HepG2 (cell line): Measurements from ENCODE around the gene HIPK3. TPM values are rescaled to one million over a fixed set of nuclear protein-coding genes. Genes with fewer than 3 reads are reported as not detected.

Experiments used
- ATAC-seq: fragments of 200-7000 bp; cut with Tn5 transposase; 3 replicates; pipeline ENCODE4 v1.9.1; 2020; ENCODE audit warnings: mild to moderate bottlenecking, moderate library complexity
- BruUV-seq: library from RNA; stranded (reverse); fragments of 400-500 nt; replicated peaks from 2 replicates; lab custom pipeline; 2021; lab: Mats Ljungman, UMichigan
- CTCF ChIA-PET: fragments of 300-600 bp; formaldehyde crosslinking; extraction: SDS; loops from one replicate; lab custom pipeline; 2021; ENCODE audit warnings: low total read pairs, inconsistent platforms, low intra/inter-chr PET ratio; lab: Yijun Ruan, JAX
- POLR2A ChIA-PET: fragments of 350-600 bp; sonication (Branson Sonifier 250); formaldehyde crosslinking; loops from one replicate; lab custom pipeline; 2020; ENCODE audit warnings: antibody characterized with exemption, inconsistent platforms; lab: Yijun Ruan, JAX
- DNase-seq: peaks from one replicate; pipeline ENCODE4 v3.0.0-alpha.2; 2015; ENCODE audit warnings: low spot score
- FAIRE-seq: peaks from 3 replicates; lab custom pipeline; 2011; peaks lifted over from hg19 to GRCh38; lab: Jason Lieb, UNC
- H2AFZ ChIP-seq: one replicate; pipeline ENCODE4 v1.6.1; 2011; ENCODE audit warnings: low read length, inconsistent platforms
- H3K27ac ChIP-seq: fragments of 300-600 bp; 3 replicates; pipeline ENCODE4 v1.8.0; 2011; ENCODE audit warnings: mixed run types, mild to moderate bottlenecking, mixed read lengths, low read length, inconsistent platforms; ENCODE audit not compliant: insufficient read depth; ENCODE audit errors: extremely low read length
- H3K27me3 ChIP-seq, 2 experiments: fragments of 200-600 bp in 1 of 2; 2 replicates in 1 of 2; 3 replicates in 1 of 2; pipeline versions ENCODE4 v1.6.0 to v1.8.0; 2011; ENCODE audit warnings: low read length in 2 of 2, mild to moderate bottlenecking in 2 of 2, moderate library complexity in 2 of 2, inconsistent platforms in 1 of 2; ENCODE audit not compliant: insufficient read depth in 2 of 2, control insufficient read depth in 1 of 2
- H3K36me3 ChIP-seq, 2 experiments: fragments of 200-600 bp in 1 of 2; replicated peaks in 1 of 2; 2 replicates in 1 of 2; 3 replicates in 1 of 2; pipeline versions ENCODE4 v1.5.1 to v1.8.0; 2011; ENCODE audit warnings: low read length in 2 of 2, inconsistent platforms in 1 of 2; ENCODE audit not compliant: insufficient read depth in 2 of 2, control insufficient read depth in 1 of 2
- H3K4me1 ChIP-seq: 2 replicates; pipeline ENCODE4 v1.5.1; 2012; ENCODE audit warnings: low read length, inconsistent platforms; ENCODE audit not compliant: insufficient read depth
- H3K4me2 ChIP-seq: 2 replicates; pipeline ENCODE4 v1.6.0; 2011; ENCODE audit warnings: low read depth, low read length, inconsistent platforms
- H3K4me3 ChIP-seq, 3 experiments: fragments of 200-600 bp in 1 of 3; sonication (generic), shearing (Covaris generic) in 1 of 3; replicated peaks in 1 of 3; 2 replicates each; pipeline ENCODE4 v1.5.1; 2011 to 2016; ENCODE audit warnings: low read length in 3 of 3, inconsistent platforms in 2 of 3, low read depth in 2 of 3, mild to moderate bottlenecking in 2 of 3, control low read depth in 1 of 3, mixed read lengths in 1 of 3; ENCODE audit not compliant: insufficient read depth in 1 of 3
- H3K79me2 ChIP-seq: one replicate; pipeline ENCODE4 v1.6.1; 2011; ENCODE audit warnings: low read length, inconsistent platforms; ENCODE audit not compliant: insufficient read depth
- H3K9ac ChIP-seq: 2 replicates; pipeline ENCODE4 v1.6.0; 2011; ENCODE audit warnings: mild to moderate bottlenecking, low read depth, low read length, inconsistent platforms; ENCODE audit not compliant: insufficient read depth
- H3K9me3 ChIP-seq: 2 replicates; pipeline ENCODE4 v1.5.1; 2012; ENCODE audit warnings: mild to moderate bottlenecking, low read length
- H4K20me1 ChIP-seq: 2 replicates; pipeline ENCODE4 v1.6.0; 2011; ENCODE audit warnings: inconsistent platforms, mild to moderate bottlenecking, low read length, moderate library complexity; ENCODE audit not compliant: insufficient read depth
- CBX5 ChIP-seq: sonication (generic); formaldehyde crosslinking; IDR thresholded peaks from 2 replicates; pipeline ENCODE4 v1.4.0; 2020; ENCODE audit warnings: missing genetic modification reagents, borderline replicate concordance
- KDM5A ChIP-seq: fragments of 200-600 bp; sonication (generic); IDR thresholded peaks from 2 replicates; pipeline ENCODE4 v1.7.0; 2018; ENCODE audit warnings: antibody characterized with exemption, mild to moderate bottlenecking, low read length, borderline replicate concordance
- ZBTB21 ChIP-seq: sonication (generic); formaldehyde crosslinking; IDR thresholded peaks from 2 replicates; pipeline ENCODE4 v1.4.0; 2020; ENCODE audit warnings: missing genetic modification reagents
- ZSCAN29 ChIP-seq: sonication (generic); formaldehyde crosslinking; conservative IDR thresholded peaks from 2 replicates; pipeline ENCODE4 v1.4.0; 2020; ENCODE audit warnings: mild to moderate bottlenecking, missing genetic modification reagents
- WGBS: methylation state at CpG from one replicate; pipeline ENCODE4 v1.1.6; 2017; ENCODE audit warnings: low lambda C conversion rate; 5-methylcytosine and 5-hydroxymethylcytosine counted together
- in situ Hi-C: cut with HindIII; loops from 2 replicates; pipeline ENCODE4 v1.10.0; 2017; ENCODE audit warnings: low pct_unique_long_range_greater_than_20kb; ENCODE audit not compliant: extremely low pct_ligation_motif_present
- intact Hi-C: fragments of 100-400 bp; cut with micrococcal nuclease; formaldehyde crosslinking; loops from one replicate; pipeline ENCODE4 v1.10.0; 2022; ENCODE audit not compliant: unreplicated experiment
- polyA plus RNA-seq, 8 experiments: library from polyadenylated mRNA; depleted of rRNA in 3 of 8; stranded (reverse) in 7 of 8; unstranded in 1 of 8; fragments of >200 nt; fragmentation: Illumina TruSeq in 4 of 8; extraction: Trizol in 4 of 8; gene quantifications; 2 replicates each; pipeline versions ENCODE4 v1.2.1 to v1.2.3, GENCODE V29; 2011 to 2016; ENCODE audit warnings: low read depth in 4 of 8, missing spikeins in 1 of 8, mixed read lengths in 1 of 8; ENCODE audit not compliant: insufficient read depth in 1 of 8
- total RNA-seq, 5 experiments: library from RNA; depleted of rRNA; stranded (reverse); fragments of >200 nt; fragmentation: Illumina TruSeq; extraction: Trizol; gene quantifications; 2 replicates each; pipeline ENCODE4 v1.2.3, GENCODE V29; 2016; ENCODE audit warnings: low read depth in 1 of 5
- TF ChIP-seq, protein P1 (sequence below): IDR thresholded peaks from 2 replicates; pipeline ENCODE4 v1.6.1; 2016; ENCODE audit warnings: low read depth, borderline replicate concordance
- TF ChIP-seq, protein P2 (sequence below): sonication (generic); formaldehyde crosslinking; IDR thresholded peaks from 2 replicates; pipeline ENCODE4 v1.4.0; 2020; ENCODE audit warnings: missing genetic modification reagents

Gene HIPK3
- total and polyA plus RNA-seq, 2 of the 13 experiments (the other 11 are each of a cell fraction or from before 2014, with no cell fraction given), result 20.5 to 44.3 TPM

DNA sequence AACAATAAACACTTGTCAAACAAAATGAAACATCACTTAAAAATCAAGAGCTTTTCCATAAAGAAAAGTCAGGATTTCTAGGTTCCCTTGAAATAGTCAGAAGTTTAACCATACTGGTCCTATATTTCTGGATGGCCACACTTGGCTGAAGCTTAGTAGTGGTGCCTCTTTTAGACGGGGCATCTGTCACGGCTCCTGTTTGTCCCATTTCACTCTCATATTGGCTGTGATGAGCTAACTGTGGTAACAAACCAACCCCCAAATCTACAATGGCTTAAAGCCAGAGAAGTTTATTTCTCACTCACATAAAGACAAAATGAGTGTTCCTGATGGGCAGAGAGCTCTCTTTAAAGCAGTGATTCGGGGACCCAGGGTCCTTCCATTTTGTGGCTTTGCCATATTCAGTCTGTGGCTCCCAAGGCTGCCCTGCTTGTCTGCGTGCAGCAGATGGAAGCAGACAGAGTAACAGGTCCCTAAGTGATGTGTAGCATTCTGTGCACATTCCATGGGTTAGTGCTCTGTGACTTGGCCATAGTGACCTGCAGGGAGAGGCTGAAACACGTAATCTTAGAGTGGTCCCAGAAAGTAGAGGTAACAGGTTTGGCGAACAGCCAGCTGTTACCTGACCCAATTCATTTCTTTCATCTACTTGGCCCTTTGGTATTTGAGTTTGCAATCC is 137.4 kb downstream of the HIPK3 start:
- Histone ChIP-seq H3K27ac (no peak overlapping the region), H3K9me3 (no peaks in the 10 kb centered on the region), H2AFZ (no peak overlapping the region), H3K27me3 (peaks cover 1 to 23% of the 10 kb centered on the region in 2 experiments; a peak in 4 of 5 replicates), H3K4me3 (no peak overlapping the region), H4K20me1 (no peaks in the 10 kb centered on the region), H3K36me3 (no peaks in the 10 kb centered on the region), H3K9ac (no peak overlapping the region), H3K4me1 (no peaks in the 10 kb centered on the region), H3K79me2 (no peaks in the 10 kb centered on the region), H3K4me2 (no peak overlapping the region)
- ATAC-seq (no peak), DNase-seq (no peak), FAIRE-seq (no peak)
- POLR2A ChIA-PET, result no interaction called here
- intact Hi-C loops, result no loop called here
- WGBS, result 5% methylated on average over 6 of the region's 6 CpGs
- in situ Hi-C loops, result no loop called here
- no TSS peak for BruUV-seq
- CTCF ChIA-PET, result no interaction called here
- TF ChIP-seq ZSCAN29 (CRISPR knock-in tag) (no peak), KDM5A (no peak), CBX5 (no peak), ZBTB21 (CRISPR knock-in tag) (no peak)
- TF ChIP-seq, protein P1, sequence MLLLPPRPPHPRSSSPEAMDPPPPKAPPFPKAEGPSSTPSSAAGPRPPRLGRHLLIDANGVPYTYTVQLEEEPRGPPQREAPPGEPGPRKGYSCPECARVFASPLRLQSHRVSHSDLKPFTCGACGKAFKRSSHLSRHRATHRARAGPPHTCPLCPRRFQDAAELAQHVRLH (CRISPR knock-in tag), result no peak
- TF ChIP-seq, protein P2, sequence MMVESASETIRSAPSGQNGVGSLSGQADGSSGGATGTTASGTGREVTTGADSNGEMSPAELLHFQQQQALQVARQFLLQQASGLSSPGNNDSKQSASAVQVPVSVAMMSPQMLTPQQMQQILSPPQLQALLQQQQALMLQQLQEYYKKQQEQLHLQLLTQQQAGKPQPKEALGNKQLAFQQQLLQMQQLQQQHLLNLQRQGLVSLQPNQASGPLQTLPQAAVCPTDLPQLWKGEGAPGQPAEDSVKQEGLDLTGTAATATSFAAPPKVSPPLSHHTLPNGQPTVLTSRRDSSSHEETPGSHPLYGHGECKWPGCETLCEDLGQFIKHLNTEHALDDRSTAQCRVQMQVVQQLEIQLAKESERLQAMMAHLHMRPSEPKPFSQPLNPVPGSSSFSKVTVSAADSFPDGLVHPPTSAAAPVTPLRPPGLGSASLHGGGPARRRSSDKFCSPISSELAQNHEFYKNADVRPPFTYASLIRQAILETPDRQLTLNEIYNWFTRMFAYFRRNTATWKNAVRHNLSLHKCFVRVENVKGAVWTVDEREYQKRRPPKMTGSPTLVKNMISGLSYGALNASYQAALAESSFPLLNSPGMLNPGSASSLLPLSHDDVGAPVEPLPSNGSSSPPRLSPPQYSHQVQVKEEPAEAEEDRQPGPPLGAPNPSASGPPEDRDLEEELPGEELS (CRISPR knock-in tag), result no peak
